GM11168 (cell line): ENCODE results near the gene PIP4K2C.

Experiments used
- in situ Hi-C: fragments of 300-500 bp; cut with MboI; formaldehyde crosslinking; loops from one replicate; pipeline ENCODE4 v1.12.0; 2022; ENCODE audit warnings: low sequenced_read_pairs; ENCODE audit not compliant: unreplicated experiment

PIP4K2C gene

DNA sequence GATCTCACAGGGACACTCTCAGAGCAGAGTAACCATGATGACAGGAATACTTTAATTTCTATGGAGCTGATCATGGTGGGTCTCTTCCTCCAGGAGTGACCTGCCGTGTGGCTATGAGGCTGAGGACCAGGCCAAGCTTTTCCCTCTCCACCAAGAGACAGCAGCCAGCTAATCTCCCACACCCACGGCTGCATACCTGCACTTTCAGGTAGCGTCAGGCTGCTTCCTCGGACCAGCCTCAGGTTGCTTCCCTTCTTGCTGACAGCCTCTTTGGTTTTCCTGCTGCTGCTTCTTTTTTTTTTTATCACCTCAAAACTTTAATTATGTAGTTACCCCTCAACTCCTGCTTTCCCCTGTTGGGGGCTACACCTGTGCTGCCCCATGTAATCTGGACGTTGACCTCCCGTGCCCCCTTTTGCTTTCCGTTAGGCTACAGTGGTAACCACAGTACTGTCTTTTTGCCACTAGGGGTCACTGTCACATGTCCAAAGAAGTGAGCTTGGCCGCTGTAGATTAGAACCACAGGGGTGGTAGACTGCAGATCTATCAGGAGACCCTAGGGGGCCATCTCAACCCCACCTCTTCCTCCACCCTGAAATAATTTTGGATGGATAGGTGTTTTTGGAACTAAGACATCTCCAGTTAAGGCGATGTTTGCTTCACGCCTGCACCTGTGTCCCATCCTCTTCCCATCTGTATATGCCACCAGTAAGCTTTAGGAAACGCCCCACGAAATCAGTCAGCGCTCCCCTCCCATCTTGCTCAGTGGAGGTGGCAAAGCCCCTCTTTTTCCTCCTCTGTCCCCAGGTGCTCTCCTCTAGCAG, 7.8 kb upstream of the PIP4K2C start:
- in situ Hi-C loops: no loop called here

DNA sequence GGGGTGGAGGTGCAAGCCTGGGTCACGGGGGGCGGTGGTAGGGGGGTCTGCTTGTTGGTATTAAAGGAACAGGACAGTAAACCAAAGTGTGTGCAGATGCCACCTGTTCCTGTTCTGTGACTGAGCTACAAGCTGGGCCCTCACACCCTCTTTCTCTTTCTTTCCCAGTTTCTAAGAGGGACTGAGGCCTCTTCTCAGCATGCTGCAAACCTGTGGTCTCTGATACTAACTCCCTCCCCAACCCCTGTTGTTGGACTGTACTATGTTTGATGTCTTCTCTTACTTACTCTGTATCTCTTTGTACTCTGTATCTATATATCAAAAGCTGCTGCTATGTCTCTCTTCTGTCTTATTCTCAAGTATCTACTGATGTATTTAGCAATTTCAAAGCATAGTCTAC, 6.9 kb upstream of the PIP4K2C start:
- in situ Hi-C loops: no loop called here

DNA sequence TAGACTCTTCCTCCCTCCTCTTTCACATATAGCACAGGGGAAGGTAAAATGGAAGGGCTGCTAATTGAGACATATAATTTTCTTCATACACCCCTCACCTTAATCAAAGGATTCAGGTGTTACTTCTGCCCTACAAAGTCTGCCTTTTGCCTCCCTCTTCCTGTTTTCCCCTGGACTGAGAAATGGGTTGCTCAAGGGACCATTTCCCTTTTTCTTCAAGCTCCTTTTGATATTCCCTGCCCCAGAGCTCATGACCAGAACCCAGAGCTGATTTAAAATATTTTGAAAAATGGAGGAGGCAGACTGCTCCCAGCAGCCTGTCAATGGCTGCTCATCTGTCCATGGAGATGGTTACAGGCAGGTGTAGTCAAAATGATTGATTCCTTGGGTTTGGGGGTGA, 6.3 kb upstream of the PIP4K2C start:
- in situ Hi-C loops: loop anchor here (5.0 kb wide), 1 partner anchor 38 kb away; no protein-coding TSS in a partner anchor

DNA sequence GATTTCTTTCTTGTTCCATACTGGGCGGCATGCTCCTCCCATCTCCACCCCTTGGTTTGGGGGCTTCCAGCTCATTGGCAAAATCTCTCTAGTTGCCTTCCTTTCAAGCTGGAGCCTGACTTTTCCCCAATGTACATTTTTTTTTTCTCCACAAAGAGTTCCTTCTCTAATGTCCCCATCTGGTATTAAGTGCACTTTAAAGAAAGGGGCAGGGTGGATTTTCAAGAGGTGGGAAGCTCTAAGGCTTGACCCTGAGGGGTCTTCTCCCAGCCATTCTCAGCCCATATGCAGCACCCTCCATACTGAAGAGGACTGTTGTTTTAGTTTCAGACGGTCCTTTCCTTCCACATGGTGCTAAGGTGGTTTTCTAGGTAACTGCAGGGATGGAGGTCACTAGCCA, 5.8 kb upstream of the PIP4K2C start:
- in situ Hi-C loops: loop anchor here (5.0 kb wide), 1 partner anchor 37 kb away; no protein-coding TSS in a partner anchor

DNA sequence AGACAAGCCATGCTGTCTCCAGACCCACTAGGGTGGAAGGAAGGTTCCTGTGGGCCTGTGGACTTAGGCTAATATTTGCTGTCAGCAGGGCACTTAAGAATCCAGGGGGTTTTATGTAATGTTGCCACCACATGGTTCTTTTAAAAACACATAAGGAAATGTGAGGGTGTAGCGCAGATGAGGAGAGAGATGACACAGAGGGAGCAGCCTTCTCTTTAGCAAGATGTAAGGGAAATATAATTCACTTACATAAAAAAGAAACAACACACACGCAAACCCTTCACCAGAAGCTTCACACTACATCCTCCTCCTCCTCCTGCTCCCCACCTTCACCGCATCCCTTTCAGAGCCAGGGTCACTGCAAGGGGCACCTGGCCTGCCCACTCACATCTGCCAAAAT, 4.9 kb upstream of the PIP4K2C start:
- in situ Hi-C loops: loop anchor here (5.0 kb wide), 1 partner anchor 36 kb away; no protein-coding TSS in a partner anchor

DNA sequence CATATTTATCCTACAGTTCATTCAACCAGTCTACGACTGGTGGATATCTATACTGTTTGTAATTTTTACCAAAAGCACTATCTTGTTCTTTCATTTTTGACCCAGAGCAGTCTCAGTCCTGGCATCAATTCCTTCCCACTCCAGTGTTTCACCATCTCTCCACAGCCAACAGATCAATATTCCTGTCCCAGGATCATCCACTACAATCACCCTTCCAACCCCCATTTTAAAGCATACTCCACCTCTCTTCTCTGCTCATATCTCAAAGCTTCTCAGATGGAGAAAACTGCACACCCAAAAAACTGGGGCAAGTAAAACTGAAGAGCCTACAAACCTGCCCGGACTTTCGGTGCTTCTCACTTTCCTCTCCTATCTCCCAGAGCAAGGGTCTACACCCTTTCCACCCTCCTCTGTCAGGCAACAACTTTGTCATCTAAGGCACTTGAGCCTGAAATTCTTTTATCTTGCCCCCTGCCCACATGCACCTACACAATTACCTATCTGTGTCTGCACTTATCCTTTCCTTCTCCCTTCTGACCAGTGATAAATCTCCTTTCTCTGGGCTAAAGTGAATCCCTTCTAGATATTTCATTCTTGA, 4.1 kb upstream of the PIP4K2C start:
- in situ Hi-C loops: loop anchor here (5.0 kb wide), 1 partner anchor 35 kb away; no protein-coding TSS in a partner anchor

DNA sequence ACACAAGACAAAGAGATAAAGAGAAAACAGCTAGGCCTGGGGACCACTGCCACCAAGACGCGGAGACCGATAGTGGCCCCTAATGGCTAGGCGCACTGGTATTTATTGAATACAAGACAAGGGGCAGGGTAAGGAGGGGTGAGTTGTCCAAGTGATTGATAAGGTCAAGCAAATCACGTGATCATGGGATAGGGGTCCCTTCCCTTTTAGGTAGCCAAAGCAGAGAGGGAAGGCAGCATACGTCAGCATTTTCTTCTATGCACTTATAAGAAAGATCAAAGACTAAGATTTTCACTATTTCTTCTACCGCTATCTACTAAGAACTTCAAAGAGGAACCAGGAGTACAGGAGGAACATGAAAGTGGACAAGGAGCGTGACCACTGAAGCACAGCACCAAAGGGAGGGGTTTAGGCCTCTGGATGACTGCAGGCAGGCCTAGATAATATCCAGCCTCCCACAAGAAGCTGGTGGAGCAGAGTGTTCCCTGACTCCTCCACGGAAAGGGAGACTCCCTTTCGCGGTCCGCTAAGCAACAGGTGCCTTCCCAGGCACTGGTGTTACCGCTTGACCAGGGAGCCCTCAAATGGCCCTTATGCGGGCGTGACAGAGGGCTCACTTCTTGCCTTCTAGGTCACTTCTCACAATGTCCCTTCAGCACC, 1.9 kb upstream of the PIP4K2C start:
- in situ Hi-C loops: loop anchor here (5.0 kb wide), 1 partner anchor 33 kb away; no protein-coding TSS in a partner anchor

DNA sequence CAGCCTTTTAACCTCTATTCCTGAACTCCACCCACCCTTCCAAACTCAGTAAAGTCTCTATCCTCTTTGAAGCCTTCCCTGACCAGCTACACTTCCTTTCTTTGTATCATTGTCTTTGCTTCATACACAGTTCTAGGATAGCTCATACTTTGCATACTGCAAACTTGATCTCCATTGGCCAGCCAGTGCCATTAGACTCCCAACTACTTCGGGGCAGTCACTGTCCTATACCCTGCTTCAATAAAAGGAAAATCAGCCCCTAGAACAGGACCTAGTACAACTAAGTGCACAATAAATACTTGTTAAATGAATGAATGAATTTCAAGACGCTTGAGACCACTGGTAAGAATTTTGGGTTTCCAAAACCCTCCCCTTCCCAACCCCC, 521 bp upstream of the PIP4K2C start:
- in situ Hi-C loops: no loop called here

DNA sequence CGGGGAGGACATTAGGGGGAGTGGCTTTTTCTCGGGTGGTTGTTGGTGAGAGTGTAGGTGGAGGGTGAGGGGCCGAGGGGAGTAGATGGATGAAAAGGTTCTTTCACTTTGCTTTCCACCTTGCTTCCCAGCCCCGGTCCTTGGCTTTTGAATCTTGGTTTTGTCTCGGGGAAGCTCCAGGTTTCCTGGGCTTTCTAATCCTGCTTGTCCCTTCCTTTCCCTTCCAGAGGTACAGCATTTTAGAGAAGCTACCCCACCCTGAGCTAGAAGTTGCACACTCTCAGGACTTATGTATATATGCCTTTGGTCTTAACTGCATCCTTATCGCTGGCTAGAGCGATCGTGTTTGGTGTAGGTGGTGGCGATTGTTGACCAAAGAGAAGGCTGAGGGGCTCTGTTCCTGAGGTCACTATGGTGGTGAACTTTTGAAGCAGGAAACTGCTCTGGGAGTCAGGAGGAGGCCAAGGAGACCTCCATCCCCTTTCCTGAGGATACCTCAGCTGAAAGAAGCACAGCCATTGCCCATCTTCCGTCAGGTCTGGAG, 862 bp downstream of the PIP4K2C start:
- in situ Hi-C loops: no loop called here

DNA sequence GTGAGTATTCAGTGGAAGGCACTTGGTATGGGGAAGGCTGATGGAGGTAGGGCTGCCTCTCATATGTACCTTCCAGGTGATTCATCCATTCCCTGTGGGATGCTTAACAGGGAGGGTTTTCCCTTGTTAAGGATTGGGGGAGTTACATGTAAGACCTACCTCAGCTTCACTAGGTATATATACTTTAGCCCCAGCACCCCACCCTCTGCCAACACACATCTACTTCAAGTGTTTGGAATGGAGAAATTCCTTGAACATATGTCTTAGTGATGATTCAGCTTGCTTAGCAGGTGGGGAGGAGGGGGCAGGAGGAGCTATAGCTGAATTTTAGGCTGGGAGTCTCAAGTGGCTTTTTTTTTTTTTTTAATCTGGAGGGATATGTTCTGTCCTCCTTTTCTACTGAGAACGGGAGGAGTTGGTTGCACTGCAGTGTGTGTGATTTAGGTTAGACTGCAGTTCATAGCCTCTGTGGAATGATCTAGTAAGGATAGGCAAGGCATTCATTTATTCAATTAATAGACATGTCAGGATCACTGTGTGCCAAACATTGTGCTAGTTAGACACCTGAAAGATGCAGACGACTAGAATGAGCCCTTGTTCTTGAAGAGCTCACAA, 1.7 kb downstream of the PIP4K2C start:
- in situ Hi-C loops: no loop called here

DNA sequence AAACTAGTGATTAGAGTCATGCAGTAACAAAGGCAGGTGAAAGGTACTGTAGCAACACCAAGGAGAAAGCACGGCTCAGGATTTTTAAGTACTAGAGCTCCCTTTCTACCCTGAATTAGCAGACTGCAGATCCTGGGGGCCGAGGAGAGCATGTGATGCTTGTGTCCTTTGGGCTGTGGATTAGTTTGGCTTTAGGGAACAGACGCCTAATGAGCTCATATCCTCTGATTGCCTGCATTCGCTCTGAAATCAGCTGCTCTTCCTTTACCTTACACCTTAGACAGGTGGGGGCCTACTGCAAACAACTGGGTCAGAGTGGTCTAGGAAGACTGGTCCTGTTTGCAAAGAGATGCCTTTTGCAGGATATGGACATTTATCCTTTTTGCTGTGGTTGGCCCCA, 2.2 kb downstream of the PIP4K2C start:
- in situ Hi-C loops: no loop called here

DNA sequence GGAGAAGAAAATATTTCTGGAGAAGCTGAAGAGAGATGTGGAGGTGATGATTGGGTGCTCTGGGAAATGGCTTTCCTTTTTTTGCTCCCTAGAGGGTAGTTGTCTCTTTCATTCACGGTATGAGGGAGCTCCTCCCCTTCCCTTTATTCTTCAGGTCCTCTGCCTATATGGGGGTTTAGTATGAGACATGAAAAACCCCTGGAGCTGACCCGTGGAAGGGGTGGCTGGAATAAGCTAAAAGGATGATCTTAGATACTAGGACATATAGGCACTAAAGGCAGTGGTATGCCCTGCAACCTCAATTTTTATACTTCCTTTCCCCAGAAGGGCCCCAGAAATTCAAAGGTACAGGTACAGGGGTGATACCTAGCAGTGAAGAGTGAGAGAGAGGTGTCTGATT, 9.4 kb downstream of the PIP4K2C start:
- in situ Hi-C loops: no loop called here

DNA sequence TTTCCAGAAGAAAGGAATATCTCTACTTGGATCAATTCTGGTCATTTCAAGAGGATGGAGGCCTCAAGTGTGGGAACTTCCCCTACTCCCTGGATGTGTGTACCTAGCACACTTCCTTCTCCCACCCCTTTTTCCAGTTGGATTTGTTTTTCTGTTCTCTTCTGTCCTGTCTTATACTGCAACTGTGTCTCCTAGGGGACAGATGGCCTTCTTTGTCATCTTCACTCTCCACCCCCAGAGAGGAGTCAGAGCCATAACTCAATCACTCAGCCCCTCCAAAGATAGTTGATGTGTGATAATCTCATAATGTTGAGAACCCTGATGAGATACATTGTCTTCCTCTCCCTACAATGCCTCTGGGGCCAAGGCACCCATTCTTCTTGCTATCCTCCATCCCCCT, 11.6 kb downstream of the PIP4K2C start:
- in situ Hi-C loops: no loop called here

DNA sequence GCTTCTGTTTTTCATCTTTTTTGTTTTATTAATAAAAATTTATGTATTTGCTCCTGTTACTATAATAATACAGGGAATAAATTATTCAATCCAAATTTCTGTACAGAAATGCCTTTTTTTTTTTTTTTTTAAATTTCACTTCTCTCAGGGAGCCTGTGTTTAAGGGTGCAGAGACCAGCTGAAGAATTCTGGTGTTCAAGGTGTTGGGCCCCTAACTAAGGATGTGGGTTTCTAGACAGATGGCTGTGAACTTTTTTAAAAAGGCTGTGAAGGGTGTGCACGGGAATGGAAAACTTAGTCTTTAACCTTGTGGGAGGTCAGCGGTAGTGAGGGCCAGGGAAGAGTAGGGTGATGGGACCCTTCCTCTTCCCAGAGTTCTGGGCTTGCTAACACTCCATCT, 12.3 kb downstream of the PIP4K2C start:
- in situ Hi-C loops: no loop called here

DNA sequence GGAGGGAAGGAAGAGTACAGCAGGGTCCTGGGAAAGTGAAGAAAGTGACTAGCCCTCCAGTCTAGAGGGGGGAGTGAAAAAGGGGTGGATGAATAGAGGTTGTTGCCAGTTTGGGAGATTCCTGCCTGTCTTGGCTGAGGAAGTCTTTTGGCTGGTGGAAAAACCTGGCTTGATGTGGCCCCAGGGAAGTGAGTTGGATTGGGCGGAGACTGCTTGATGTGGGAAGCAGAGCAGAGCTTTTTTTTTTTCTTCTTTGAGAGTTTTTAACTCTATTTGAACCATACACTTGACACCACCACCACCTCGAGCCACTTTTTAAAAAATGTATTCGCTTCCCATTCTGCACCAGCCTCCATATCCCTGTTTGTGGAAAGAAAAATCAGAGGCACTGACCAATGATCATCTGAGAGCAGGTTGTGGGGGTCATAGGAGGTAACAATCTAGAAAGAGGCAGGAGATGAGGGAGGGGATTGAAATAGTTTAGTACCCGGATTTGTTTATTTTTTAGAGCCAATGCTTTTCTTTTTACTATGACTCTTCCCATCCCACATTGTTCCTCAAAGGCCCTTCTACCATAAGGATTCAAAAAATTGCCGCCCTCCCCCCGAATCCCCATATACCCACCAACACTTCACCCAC, 12.9 kb downstream of the PIP4K2C start:
- in situ Hi-C loops: no loop called here

DNA sequence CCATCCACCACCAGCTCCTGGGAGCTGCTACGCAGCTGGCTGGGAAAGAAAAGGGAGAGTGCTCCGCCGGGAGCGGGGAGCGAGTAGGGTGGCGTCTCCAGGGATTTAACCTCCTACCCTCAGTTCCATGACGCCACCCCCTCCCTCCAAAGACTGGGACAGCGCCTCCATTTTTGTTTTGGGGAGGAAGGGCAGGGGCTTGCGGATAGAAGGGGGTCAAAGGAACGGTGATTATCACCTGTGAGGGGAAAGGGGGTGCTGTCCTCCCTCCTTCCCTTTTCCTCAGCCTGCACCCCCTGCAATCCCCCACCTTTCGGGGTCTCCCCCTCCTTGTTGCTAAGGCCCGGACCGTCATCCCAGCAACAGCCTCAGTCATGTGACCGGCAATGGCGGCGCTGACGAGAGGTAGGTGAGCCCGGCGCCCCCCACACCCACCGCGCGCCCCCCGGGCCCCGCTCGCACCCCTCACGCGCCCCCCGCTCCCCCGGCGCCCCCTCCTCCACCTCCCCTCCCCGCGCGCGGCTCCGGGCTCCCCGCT, 13.5 kb downstream of the PIP4K2C start, which contains the start of gene DTX3:
Gene DTX3 (plus strand): TSS at position 371 of the 538 bp plus-strand sequence. CDS start 1,694 bp downstream, outside the sequence.
- in situ Hi-C loops: no loop called here

DNA sequence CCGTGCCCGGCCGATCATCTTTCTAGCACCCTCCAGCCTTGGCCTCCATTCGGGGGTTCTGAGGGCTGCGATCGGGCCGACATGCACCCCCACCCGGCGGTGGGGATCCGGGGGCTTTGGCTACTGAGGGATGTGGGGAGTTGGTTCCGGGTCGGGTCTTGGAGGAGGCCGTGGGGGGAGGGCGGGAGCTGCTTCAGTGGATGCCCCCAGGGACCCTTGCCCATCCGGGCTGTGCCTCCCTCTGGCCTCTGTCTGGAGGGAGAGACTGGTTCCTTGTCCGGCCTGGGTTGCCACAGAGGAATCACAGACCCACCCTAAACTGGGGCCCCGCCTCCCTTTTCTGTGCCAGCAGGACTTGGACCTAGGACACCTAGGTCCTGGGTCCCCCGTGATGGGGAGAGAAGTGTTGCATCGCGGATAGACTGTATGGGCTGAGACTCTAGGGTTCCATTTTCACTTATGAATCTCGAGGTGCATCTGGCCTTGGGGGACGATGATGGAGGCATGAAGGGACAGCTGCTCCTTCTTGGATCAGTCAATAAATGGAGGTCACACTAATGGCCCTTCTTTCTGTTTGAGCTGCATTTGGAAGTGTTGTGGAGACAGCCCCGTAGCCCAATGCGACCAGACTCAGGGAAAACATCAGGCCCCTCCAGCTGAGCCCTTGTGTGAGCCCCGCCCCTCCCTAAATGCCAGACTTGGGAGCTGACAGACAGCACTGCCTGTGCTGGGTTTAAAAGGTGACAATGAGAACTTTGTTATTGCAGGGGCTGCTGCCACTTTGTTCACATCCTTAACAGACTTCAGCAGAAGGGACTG, 14.2 kb downstream of the PIP4K2C start:
- in situ Hi-C loops: no loop called here

DNA sequence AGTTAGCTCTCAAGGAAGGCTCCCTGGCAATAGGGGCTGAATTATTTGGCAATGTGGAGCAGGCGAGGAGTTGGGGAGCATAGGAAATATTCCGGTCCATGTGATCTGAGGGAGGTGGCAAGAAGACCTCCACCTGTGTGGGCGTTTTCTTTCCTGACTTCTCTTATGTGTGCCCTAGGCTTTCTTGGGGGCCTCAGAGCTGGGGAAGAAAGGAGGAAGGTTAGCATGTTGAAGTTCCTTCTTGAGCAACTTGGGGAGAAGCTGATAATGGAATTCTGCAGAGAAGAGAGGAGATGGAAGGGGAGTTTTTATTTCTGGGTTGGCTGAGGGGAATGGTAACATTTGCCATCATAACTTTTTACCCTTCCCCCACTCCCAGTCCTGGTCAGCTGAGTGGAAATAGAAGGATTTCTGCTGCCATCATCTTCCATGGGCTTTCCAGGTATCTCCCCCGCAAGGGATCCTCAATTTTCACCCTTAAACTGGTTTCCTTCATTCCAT, 14.9 kb downstream of the PIP4K2C start:
- in situ Hi-C loops: no loop called here

DNA sequence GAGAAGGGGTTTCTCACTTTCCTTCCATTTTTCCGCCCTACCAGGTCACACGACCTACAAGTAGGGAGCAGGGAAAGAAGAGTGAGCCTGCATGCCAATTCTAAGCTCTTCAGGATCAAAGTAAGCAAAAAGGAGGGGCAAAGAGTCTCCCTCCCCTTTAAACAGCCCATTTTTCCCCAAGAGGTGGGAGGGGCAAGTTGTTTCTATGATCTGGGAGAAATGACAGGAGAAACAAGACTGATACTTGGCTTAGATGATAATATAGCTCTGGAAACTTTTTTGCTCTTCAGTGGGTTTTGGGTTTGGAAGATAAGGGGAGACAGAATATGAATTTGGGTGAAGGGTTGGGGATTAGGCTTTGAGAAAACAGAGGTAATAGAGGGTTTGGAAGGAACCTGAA, 15.4 kb downstream of the PIP4K2C start:
- in situ Hi-C loops: no loop called here
